ENCODE results near the gene PIP4K2A.

PIP4K2A gene

DNA sequence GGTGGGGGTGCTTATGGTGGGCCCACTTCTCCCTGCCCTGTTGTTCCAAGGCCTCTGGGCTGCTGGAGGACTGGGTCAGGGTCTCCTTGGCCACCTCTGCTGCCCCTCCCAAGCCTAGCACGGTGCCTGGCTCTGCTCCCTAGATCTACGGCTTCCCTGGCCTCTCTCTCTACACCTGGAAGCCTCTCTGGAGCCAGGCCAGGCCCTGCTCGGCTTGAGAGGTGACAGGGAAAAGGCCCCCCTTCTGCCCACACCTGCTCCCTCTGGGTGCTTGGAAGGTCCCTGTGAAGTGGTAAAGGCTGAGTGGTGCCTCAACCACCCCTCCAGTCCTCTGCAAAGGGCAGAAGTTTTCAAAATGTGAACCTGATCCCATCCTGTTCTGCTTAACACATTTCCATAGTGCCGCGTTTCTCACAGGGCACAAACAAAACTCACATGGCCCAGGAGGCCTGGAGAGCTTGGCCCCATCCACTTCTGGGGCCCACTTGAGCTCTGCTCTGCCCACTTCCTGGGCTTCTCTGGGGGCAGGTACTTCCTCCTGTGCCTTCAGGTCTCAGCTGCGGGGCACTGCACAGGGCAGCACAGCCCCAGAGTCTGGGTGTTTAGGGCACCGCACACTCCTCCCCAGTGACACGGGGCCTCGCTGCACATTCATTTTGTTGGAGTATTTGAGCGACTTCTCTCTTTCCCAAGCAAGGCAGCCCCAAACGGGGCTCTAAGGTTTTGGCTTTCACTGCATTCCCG is 169.9 kb downstream of the PIP4K2A start:
- peaks cover 45% of the 10 kb centered on the region for H3K36me3 ChIP-seq (ENCODE audit: control insufficient read depth, insufficient read depth, low read length)
- H3K27me3 ChIP-seq (replicated peaks; ENCODE audit: control insufficient read depth, insufficient read depth, low read length), result no peaks in the 10 kb centered on the region
- TF ChIP-seq CTCF (IDR thresholded peaks at IDR 0.05; ENCODE audit: insufficient read depth, low read length, poor library complexity, severe bottlenecking), result no peak
- H3K4me3 ChIP-seq (replicated peaks; ENCODE audit: low read depth, low read length), result no peak overlapping the region
- DNase-seq (ENCODE audit: extremely low read depth, insufficient read length), result no peak

- no peak for DNase-seq (ENCODE audit: extremely low read depth, insufficient read length)
- TF ChIP-seq CTCF (IDR thresholded peaks at IDR 0.05; ENCODE audit: insufficient read depth, low read length, poor library complexity, severe bottlenecking), result no peak
- peaks cover 51% of the 10 kb centered on the region for H3K36me3 ChIP-seq (ENCODE audit: control insufficient read depth, insufficient read depth, low read length)
Observed at GRCh38 chr10:22542773-22543172, 171.6 kb downstream of the PIP4K2A start.

GRCh38 chr10:22541900-22542299 is 172.5 kb downstream of the PIP4K2A start:
- Histone ChIP-seq H3K4me3 (replicated peaks; ENCODE audit: low read depth, low read length) (no peak overlapping the region), H3K36me3 (ENCODE audit: control insufficient read depth, insufficient read depth, low read length) (peaks cover 53% of the 10 kb centered on the region), H3K27me3 (replicated peaks; ENCODE audit: control insufficient read depth, insufficient read depth, low read length) (no peaks in the 10 kb centered on the region)
- TF ChIP-seq CTCF (IDR thresholded peaks at IDR 0.05; ENCODE audit: insufficient read depth, low read length, poor library complexity, severe bottlenecking), result no peak
- no peak for DNase-seq (ENCODE audit: extremely low read depth, insufficient read length)

More at GRCh38 chr10:22542773-22543172, 171.6 kb downstream of the PIP4K2A start:
- no peak overlapping the region for H3K4me3 ChIP-seq (replicated peaks; ENCODE audit: low read depth, low read length)
- no peaks in the 10 kb centered on the region for H3K27me3 ChIP-seq (replicated peaks; ENCODE audit: control insufficient read depth, insufficient read depth, low read length)

- DNase-seq (ENCODE audit: extremely low read depth, insufficient read length), result no peak
Observed at GRCh38 chr10:22539579-22540298, 174.6 kb downstream of the PIP4K2A start.

GRCh38 chr10:22537810-22538209 is 176.6 kb downstream of the PIP4K2A start:
- no peak for TF ChIP-seq CTCF (IDR thresholded peaks at IDR 0.05; ENCODE audit: insufficient read depth, low read length, poor library complexity, severe bottlenecking)
- peaks cover 33% of the 10 kb centered on the region for H3K36me3 ChIP-seq (ENCODE audit: control insufficient read depth, insufficient read depth, low read length)
- DNase-seq (ENCODE audit: extremely low read depth, insufficient read length), result no peak
- no peak overlapping the region for H3K4me3 ChIP-seq (replicated peaks; ENCODE audit: low read depth, low read length)
- no peaks in the 10 kb centered on the region for H3K27me3 ChIP-seq (replicated peaks; ENCODE audit: control insufficient read depth, insufficient read depth, low read length)

More at GRCh38 chr10:22539579-22540298, 174.6 kb downstream of the PIP4K2A start:
- TF ChIP-seq CTCF (IDR thresholded peaks at IDR 0.05; ENCODE audit: insufficient read depth, low read length, poor library complexity, severe bottlenecking), result no peak
- H3K27me3 ChIP-seq (replicated peaks; ENCODE audit: control insufficient read depth, insufficient read depth, low read length), result no peaks in the 10 kb centered on the region
- H3K4me3 ChIP-seq (replicated peaks; ENCODE audit: low read depth, low read length), result no peak overlapping the region
- peaks cover 47% of the 10 kb centered on the region for H3K36me3 ChIP-seq (ENCODE audit: control insufficient read depth, insufficient read depth, low read length)
